ENCODE results near the gene TPSAB1. TPM values are rescaled to one million over a fixed set of nuclear protein-coding genes. Genes with fewer than 3 reads are reported as not detected.

The TPSAB1 gene
- total RNA-seq, 1 experiment from 2014 or later, result not detected

GRCh38 chr16:1260101-1260680, 19.7 kb downstream of the TPSAB1 start:
- no TSS peak for BruUV-seq (replicated peaks)
- Histone ChIP-seq H3K4me3 (no peak overlapping the region), H3K27me3 (ENCODE audit: insufficient read depth, low read depth) (peaks cover 51% of the 10 kb centered on the region), H3K9me2 (ENCODE audit: insufficient read depth) (no peaks in the 10 kb centered on the region), H4K20me1 (ENCODE audit: insufficient read depth) (no peaks in the 10 kb centered on the region), H3K4me2 (no peak overlapping the region), H3K79me2 (ENCODE audit: low read depth) (no peaks in the 10 kb centered on the region), H2AFZ (no peak overlapping the region), H3K4me1 (replicated peaks; ENCODE audit: insufficient read depth) (no peaks in the 10 kb centered on the region; the same call in 1 of the 2 replicates), H3K9me3 (ENCODE audit: insufficient read depth, low read depth) (no peaks in the 10 kb centered on the region), H3F3A (ENCODE audit: insufficient read depth, low read depth) (0 out of 2 replicates have a peak, but pooled peaks cover 5% of the 10 kb centered on the region), H3K27ac (no peak overlapping the region), H3K36me3 (ENCODE audit: low read depth) (no peaks in the 10 kb centered on the region)
- ChIA-PET POLR2A (ENCODE audit: unreplicated experiment) (no interaction called here), CTCF (no interaction called here)
- DNase-seq, result no peak
- TF ChIP-seq EZH2 (IDR thresholded peaks at IDR 0.05; ENCODE audit: low read depth) (no peak), CTCF (conservative IDR thresholded peaks at IDR 0.05) (no peak)
- intact Hi-C loops (cut with micrococcal nuclease; ENCODE audit: unreplicated experiment), result no loop called here

- H3K27ac ChIP-seq, result no peak overlapping the region
- no peaks in the 10 kb centered on the region for H3K9me2 ChIP-seq (ENCODE audit: insufficient read depth)
- no peaks in the 10 kb centered on the region for H3K36me3 ChIP-seq (ENCODE audit: low read depth)
- no TSS peak for BruUV-seq (replicated peaks)
- H3K27me3 ChIP-seq (ENCODE audit: insufficient read depth, low read depth), result peaks cover 61% of the 10 kb centered on the region
- CTCF ChIA-PET, result no interaction called here
- no peak for TF ChIP-seq CTCF (conservative IDR thresholded peaks at IDR 0.05)
- peak; percentile 79; the same call in 1 of the 2 replicates for TF ChIP-seq EZH2 (IDR thresholded peaks at IDR 0.05; ENCODE audit: low read depth)
- no peak overlapping the region for H3K4me3 ChIP-seq
- peak in 1 of 2 experiments; percentile 76 for DNase-seq
- H3K9me3 ChIP-seq (ENCODE audit: insufficient read depth, low read depth), result no peaks in the 10 kb centered on the region
- no peak overlapping the region for H2AFZ ChIP-seq
- intact Hi-C loops (cut with micrococcal nuclease; ENCODE audit: unreplicated experiment), result no loop called here
- POLR2A ChIA-PET (ENCODE audit: unreplicated experiment), result no interaction called here
- H3K4me1 ChIP-seq (replicated peaks; ENCODE audit: insufficient read depth), result no peaks in the 10 kb centered on the region; the same call in 1 of the 2 replicates
- H4K20me1 ChIP-seq (ENCODE audit: insufficient read depth), result no peaks in the 10 kb centered on the region
- peak overlapping the region; percentile 19; the same call in 1 of the 2 replicates for H3K4me2 ChIP-seq
- no peaks in the 10 kb centered on the region for H3K79me2 ChIP-seq (ENCODE audit: low read depth)
- H3F3A ChIP-seq (ENCODE audit: insufficient read depth, low read depth), result 0 out of 2 replicates have a peak, but pooled peaks cover 5% of the 10 kb centered on the region
Measured at GRCh38 chr16:1261131-1261892, 20.8 kb downstream of the TPSAB1 start.

GRCh38 chr16:1262210-1262845, 21.8 kb downstream of the TPSAB1 start:
- ChIA-PET POLR2A (ENCODE audit: unreplicated experiment) (no interaction called here), CTCF (no interaction called here)
- H3K4me1 ChIP-seq (replicated peaks; ENCODE audit: insufficient read depth), result no peaks in the 10 kb centered on the region; the same call in 1 of the 2 replicates
- no peaks in the 10 kb centered on the region for H3K9me2 ChIP-seq (ENCODE audit: insufficient read depth)
- no peak for DNase-seq
- no peak overlapping the region for H2AFZ ChIP-seq
- no peaks in the 10 kb centered on the region for H3K9me3 ChIP-seq (ENCODE audit: insufficient read depth, low read depth)
- no peak overlapping the region for H3K27ac ChIP-seq
- no peaks in the 10 kb centered on the region for H3K36me3 ChIP-seq (ENCODE audit: low read depth)
- H4K20me1 ChIP-seq (ENCODE audit: insufficient read depth), result no peaks in the 10 kb centered on the region
- intact Hi-C loops (cut with micrococcal nuclease; ENCODE audit: unreplicated experiment), result no loop called here
- no peak overlapping the region for H3K4me3 ChIP-seq
- TF ChIP-seq CTCF (conservative IDR thresholded peaks at IDR 0.05) (no peak), EZH2 (IDR thresholded peaks at IDR 0.05; ENCODE audit: low read depth) (no peak)
- 0 out of 2 replicates have a peak, but pooled peaks cover 5% of the 10 kb centered on the region for H3F3A ChIP-seq (ENCODE audit: insufficient read depth, low read depth)
- no peak overlapping the region for H3K4me2 ChIP-seq
- BruUV-seq (replicated peaks), result no TSS peak
- peaks cover 72% of the 10 kb centered on the region for H3K27me3 ChIP-seq (ENCODE audit: insufficient read depth, low read depth)
- H3K79me2 ChIP-seq (ENCODE audit: low read depth), result no peaks in the 10 kb centered on the region

Measured in PC-9 (cell line).